ENCODE data around the gene ATG4B. TPM values are rescaled to one million over a fixed set of nuclear protein-coding genes. Genes with fewer than 3 reads are reported as not detected.

The ATG4B gene
- total RNA-seq, 2 donors from 2014 or later = 126 to 166 TPM

DNA sequence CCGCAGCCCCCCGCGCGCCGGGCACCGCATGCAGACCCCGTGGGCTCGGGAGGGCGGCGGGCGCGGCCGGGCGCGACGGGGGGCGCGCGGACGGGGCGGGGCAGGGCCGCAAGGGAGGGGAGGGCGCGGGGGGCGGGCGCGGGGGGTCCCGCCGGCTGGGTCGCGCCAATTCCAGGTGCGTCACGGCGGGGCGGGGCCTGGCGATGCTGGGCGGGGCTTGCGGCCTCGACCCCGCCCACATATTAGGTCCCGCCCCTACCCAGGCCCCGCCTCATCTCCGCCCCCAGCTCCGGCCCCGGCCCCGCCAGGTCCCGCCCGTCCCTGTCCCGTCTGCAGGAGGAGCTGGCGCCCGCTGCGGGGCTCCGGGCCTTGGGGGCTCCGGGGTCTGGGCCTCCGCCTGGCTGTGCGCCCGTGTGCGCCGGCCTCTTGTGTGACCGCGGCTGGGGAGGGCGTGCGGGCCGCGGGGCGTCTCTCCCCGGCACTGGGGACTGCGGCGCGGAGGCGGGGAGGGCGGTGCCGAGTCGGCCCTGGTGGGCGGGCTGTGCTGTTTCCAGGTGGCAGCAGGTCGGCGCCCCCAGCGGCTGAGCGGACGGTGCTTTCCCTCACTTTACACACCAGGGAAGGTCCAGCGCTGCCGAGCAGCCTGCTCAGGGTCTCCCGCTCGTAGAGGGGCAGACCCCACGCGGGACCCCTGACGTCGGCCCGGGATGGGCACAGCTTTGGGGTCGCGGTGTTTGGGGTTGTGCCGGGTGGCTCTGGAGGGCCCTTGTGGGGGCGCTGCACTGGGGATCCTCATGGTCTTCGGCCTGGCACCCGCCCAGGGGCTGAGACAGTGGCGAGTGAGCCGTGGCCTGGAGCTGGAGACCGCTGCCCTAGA lies 64.9 kb downstream of the ATG4B start:
- Mint-ChIP-seq H3K4me1 (peaks cover 5% of the 10 kb centered on the region), H3K4me3 (peak overlapping the region; percentile 71), H3K9me3 (peaks cover 16% of the 10 kb centered on the region), H3K27ac (peak overlapping the region; percentile 85), H3K27me3 (ENCODE audit: insufficient read depth) (no peaks in the 10 kb centered on the region), H3K36me3 (ENCODE audit: low read depth) (peaks cover 39% of the 10 kb centered on the region)
- no peaks in the 10 kb centered on the region for H3K4me1 ChIP-seq (ENCODE audit: control insufficient read depth, insufficient read depth, low read length)
- peak overlapping the region; percentile 85 for H3K4me3 ChIP-seq (ENCODE audit: low read length)
- H3K27me3 ChIP-seq (ENCODE audit: control insufficient read depth, insufficient read depth, low read length, poor library complexity, severe bottlenecking) = no peaks in the 10 kb centered on the region
- DNase-seq = peak; percentile 96
- H3K9ac ChIP-seq (ENCODE audit: extremely low read depth, low read length, poor library complexity, severe bottlenecking) = peak overlapping the region; percentile 67
- WGBS, 2 experiments (ENCODE audit: insufficient coverage in 1 of 2, insufficient read length in 1 of 2) = 0 to 1% methylated on average over 37 to 96 of the region's 98 CpGs
- peaks cover 19% of the 10 kb centered on the region for H3K9me3 ChIP-seq (ENCODE audit: control insufficient read depth, low read length)
- TF ChIP-seq, protein P1, sequence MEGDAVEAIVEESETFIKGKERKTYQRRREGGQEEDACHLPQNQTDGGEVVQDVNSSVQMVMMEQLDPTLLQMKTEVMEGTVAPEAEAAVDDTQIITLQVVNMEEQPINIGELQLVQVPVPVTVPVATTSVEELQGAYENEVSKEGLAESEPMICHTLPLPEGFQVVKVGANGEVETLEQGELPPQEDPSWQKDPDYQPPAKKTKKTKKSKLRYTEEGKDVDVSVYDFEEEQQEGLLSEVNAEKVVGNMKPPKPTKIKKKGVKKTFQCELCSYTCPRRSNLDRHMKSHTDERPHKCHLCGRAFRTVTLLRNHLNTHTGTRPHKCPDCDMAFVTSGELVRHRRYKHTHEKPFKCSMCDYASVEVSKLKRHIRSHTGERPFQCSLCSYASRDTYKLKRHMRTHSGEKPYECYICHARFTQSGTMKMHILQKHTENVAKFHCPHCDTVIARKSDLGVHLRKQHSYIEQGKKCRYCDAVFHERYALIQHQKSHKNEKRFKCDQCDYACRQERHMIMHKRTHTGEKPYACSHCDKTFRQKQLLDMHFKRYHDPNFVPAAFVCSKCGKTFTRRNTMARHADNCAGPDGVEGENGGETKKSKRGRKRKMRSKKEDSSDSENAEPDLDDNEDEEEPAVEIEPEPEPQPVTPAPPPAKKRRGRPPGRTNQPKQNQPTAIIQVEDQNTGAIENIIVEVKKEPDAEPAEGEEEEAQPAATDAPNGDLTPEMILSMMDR (conservative IDR thresholded peaks at IDR 0.05) = peak; percentile 81
- H3K27ac ChIP-seq (ENCODE audit: low read depth, low read length) = peak overlapping the region; percentile 96
- peaks cover 34% of the 10 kb centered on the region for H3K36me3 ChIP-seq (ENCODE audit: control insufficient read depth, insufficient read depth, low read length)

DNA sequence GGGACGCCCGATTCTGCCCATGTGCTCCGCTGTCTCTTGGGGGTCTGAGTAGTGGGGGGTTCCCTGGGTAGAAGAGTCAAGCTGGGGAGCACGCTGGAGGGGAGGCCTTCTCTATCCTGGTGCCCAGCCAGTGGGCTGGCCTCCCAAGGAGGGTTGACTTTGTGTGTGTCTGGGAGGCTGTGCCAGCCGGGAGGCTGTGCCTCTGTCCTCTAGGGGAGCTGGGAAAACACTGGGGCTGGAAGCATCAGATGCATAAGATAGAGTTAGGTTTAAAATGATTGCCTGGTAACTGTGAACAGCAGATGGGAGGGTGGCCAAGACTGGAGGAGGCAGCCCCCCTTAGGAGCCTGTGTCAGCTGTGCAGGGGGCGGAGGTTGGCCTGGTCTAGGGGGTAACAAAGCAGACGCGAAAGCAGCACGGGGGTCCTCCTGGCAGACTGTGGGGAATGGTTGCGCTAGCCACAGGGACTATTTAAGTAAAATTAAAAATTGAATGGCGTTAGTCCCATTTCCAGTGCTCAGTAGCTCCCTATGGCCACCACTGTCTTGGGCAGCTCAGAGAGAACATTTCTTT lies 65.6 kb downstream of the ATG4B start:
- peak overlapping the region; percentile 85 for H3K27ac Mint-ChIP-seq
- peak overlapping the region; percentile 37 for H3K27ac ChIP-seq (ENCODE audit: low read depth, low read length)
- peaks cover 20% of the 10 kb centered on the region for H3K9me3 ChIP-seq (ENCODE audit: control insufficient read depth, low read length)
- no peak for DNase-seq
- TF ChIP-seq, protein P1 (conservative IDR thresholded peaks at IDR 0.05) = no peak
- H3K36me3 Mint-ChIP-seq (ENCODE audit: low read depth) = peaks cover 47% of the 10 kb centered on the region
- 51 to 80% methylated on average over 6 to 11 of the region's 11 CpGs for whole genome bisulfite sequencing, 2 experiments (ENCODE audit: insufficient coverage in 1 of 2, insufficient read length in 1 of 2)
- no peaks in the 10 kb centered on the region for H3K4me1 ChIP-seq (ENCODE audit: control insufficient read depth, insufficient read depth, low read length)
- H3K4me3 ChIP-seq (ENCODE audit: low read length) = peak overlapping the region; percentile 85
- H3K4me1 Mint-ChIP-seq = peaks cover 5% of the 10 kb centered on the region
- peaks cover 16% of the 10 kb centered on the region for H3K9me3 Mint-ChIP-seq
- H3K27me3 Mint-ChIP-seq (ENCODE audit: insufficient read depth) = no peaks in the 10 kb centered on the region
- peaks cover 40% of the 10 kb centered on the region for H3K36me3 ChIP-seq (ENCODE audit: control insufficient read depth, insufficient read depth, low read length)
- H3K9ac ChIP-seq (ENCODE audit: extremely low read depth, low read length, poor library complexity, severe bottlenecking) = peak overlapping the region; percentile 67
- no peaks in the 10 kb centered on the region for H3K27me3 ChIP-seq (ENCODE audit: control insufficient read depth, insufficient read depth, low read length, poor library complexity, severe bottlenecking)
- H3K4me3 Mint-ChIP-seq = peak overlapping the region; percentile 71

DNA sequence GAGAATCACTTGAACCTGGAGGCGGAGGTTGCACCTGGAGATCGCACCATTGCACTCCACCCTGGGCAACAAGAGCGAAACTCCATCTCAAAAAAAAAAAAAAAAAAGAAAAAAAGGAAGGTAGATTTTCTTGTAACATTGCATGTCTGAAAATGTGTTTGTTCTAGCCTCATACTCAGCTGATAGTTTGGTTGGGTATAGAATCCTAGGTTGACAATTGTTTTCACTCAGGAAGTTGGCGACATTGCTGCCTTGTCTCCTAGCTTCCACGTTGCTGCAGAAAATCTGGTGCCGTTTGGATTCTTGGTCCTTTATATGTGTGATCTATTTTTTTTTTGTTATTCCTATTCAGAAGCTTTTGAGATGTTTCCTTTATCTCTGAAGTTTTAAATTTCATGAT lies 69.0 kb downstream of the ATG4B start:
- H3K4me3 ChIP-seq (ENCODE audit: low read length) = no peak overlapping the region
- no peaks in the 10 kb centered on the region for H3K27me3 ChIP-seq (ENCODE audit: control insufficient read depth, insufficient read depth, low read length, poor library complexity, severe bottlenecking)
- Mint-ChIP-seq H3K4me3 (no peak overlapping the region), H3K36me3 (ENCODE audit: low read depth) (peaks cover 70% of the 10 kb centered on the region), H3K27ac (no peak overlapping the region), H3K4me1 (peaks cover 5% of the 10 kb centered on the region), H3K27me3 (ENCODE audit: insufficient read depth) (no peaks in the 10 kb centered on the region), H3K9me3 (peaks cover 13% of the 10 kb centered on the region)
- 93 to 97% methylated on average over 2 to 6 of the region's 6 CpGs for WGBS, 2 experiments (ENCODE audit: insufficient coverage in 1 of 2, insufficient read length in 1 of 2)
- no peak overlapping the region for H3K9ac ChIP-seq (ENCODE audit: extremely low read depth, low read length, poor library complexity, severe bottlenecking)
- DNase-seq = no peak
- H3K9me3 ChIP-seq (ENCODE audit: control insufficient read depth, low read length) = peaks cover 20% of the 10 kb centered on the region
- TF ChIP-seq, protein P1 (conservative IDR thresholded peaks at IDR 0.05) = no peak
- no peak overlapping the region for H3K27ac ChIP-seq (ENCODE audit: low read depth, low read length)
- H3K4me1 ChIP-seq (ENCODE audit: control insufficient read depth, insufficient read depth, low read length) = no peaks in the 10 kb centered on the region
- peaks cover 66% of the 10 kb centered on the region for H3K36me3 ChIP-seq (ENCODE audit: control insufficient read depth, insufficient read depth, low read length)
